Body of pancreas (tissue), 4 donors: ENCODE results near the gene ACLY.

Source experiments
- CTCF ChIP-seq, 7 experiments: fragments of 450-650 bp in 4 of 7; fragments of 200-600 bp in 3 of 7; sonication (generic) in 3 of 7; IDR thresholded peaks; one replicate each; pipeline ENCODE4 v1.5.1; 2016 to 2019; ENCODE audit warnings: antibody characterized with exemption in 7 of 7
- POLR2A ChIP-seq, 3 donors: fragments of 450-650 bp; IDR thresholded peaks; one replicate each; pipeline ENCODE4 v1.6.1; 2016; ENCODE audit warnings: antibody characterized with exemption in 3 of 3, mild to moderate bottlenecking in 2 of 3

GRCh38 chr17:41896726-41897125 lies 22.0 kb downstream of the ACLY start:
- TF ChIP-seq CTCF (IDR thresholded peaks at IDR 0.05) (no peak), POLR2A (IDR thresholded peaks at IDR 0.05) (no peak)
